Ascending aorta (tissue), 2 donors: Measurements from ENCODE around the gene IFT52. TPM values are rescaled to one million over a fixed set of nuclear protein-coding genes. Genes with fewer than 3 reads are reported as not detected.

Experiments
- DNase-seq, 2 donors: peaks; one replicate each; pipeline ENCODE4 v3.0.0-alpha.2; 2019; ENCODE audit warnings: low spot score in 2 of 2
- H3K27ac ChIP-seq, 2 donors: fragments of 200-600 bp; sonication (generic); one replicate each; pipeline ENCODE4 v1.5.1; 2016 to 2017; ENCODE audit warnings: mild to moderate bottlenecking in 1 of 2
- H3K27me3 ChIP-seq: fragments of 200-600 bp; sonication (generic); one replicate; pipeline ENCODE4 v1.5.1; 2017
- H3K36me3 ChIP-seq, 2 donors: fragments of 200-600 bp; sonication (generic); one replicate each; pipeline ENCODE4 v1.5.1; 2016
- H3K4me1 ChIP-seq, 2 donors: fragments of 200-600 bp; sonication (generic); one replicate each; pipeline ENCODE4 v1.5.1; 2016 to 2017; ENCODE audit warnings: mild to moderate bottlenecking in 1 of 2
- H3K4me3 ChIP-seq, 2 donors: fragments of 200-600 bp; sonication (generic); one replicate each; pipeline ENCODE4 v1.5.1; 2016 to 2017; ENCODE audit warnings: mild to moderate bottlenecking in 1 of 2
- H3K9me3 ChIP-seq, 2 donors: fragments of 200-600 bp; sonication (generic); one replicate each; pipeline ENCODE4 v1.5.1; 2016
- CTCF ChIP-seq, 3 experiments: fragments of 200-600 bp in 2 of 3; fragments of 450-650 bp in 1 of 3; sonication (generic) in 2 of 3; IDR thresholded peaks; one replicate each; pipeline ENCODE4 v1.5.1; 2016 to 2019; ENCODE audit warnings: antibody characterized with exemption in 3 of 3, mild to moderate bottlenecking in 1 of 3, moderate library complexity in 1 of 3
- intact Hi-C: fragments of 100-400 bp; cut with DNase I; formaldehyde crosslinking; loops from one replicate; pipeline ENCODE4 v1.15.1; 2023
- total RNA-seq: library from RNA; depleted of rRNA; stranded (reverse); fragments of >200 nt; gene quantifications from one replicate; pipeline ENCODE4 v1.1.0, GENCODE V29; 2016

Gene IFT52
- total RNA-seq, 1 donor from 2014 or later: 15.2 TPM

GRCh38 chr20:43680981-43681380 is 90.2 kb downstream of the IFT52 start:
- no peak for TF ChIP-seq CTCF (IDR thresholded peaks at IDR 0.05)
- intact Hi-C loops: no loop called here
- Histone ChIP-seq H3K4me3 (no peak overlapping the region), H3K27me3 (no peaks in the 10 kb centered on the region), H3K9me3 (no peaks in the 10 kb centered on the region), H3K36me3 (no peaks in the 10 kb centered on the region), H3K27ac (no peak overlapping the region), H3K4me1 (no peaks in the 10 kb centered on the region)
- no peak for DNase-seq

GRCh38 chr20:43681468-43681942 is 90.8 kb downstream of the IFT52 start:
- Histone ChIP-seq H3K9me3 (no peaks in the 10 kb centered on the region), H3K4me1 (no peaks in the 10 kb centered on the region), H3K27me3 (no peaks in the 10 kb centered on the region), H3K27ac (no peak overlapping the region), H3K36me3 (no peaks in the 10 kb centered on the region), H3K4me3 (no peak overlapping the region)
- no peak for DNase-seq
- intact Hi-C loops: no loop called here
- no peak for TF ChIP-seq CTCF (IDR thresholded peaks at IDR 0.05)

- H3K27me3 ChIP-seq: no peaks in the 10 kb centered on the region
- DNase-seq: no peak
- H3K36me3 ChIP-seq: no peaks in the 10 kb centered on the region
- no peak overlapping the region for H3K27ac ChIP-seq
- intact Hi-C loops: no loop called here
- H3K9me3 ChIP-seq: no peaks in the 10 kb centered on the region
- TF ChIP-seq CTCF (IDR thresholded peaks at IDR 0.05): no peak
- H3K4me1 ChIP-seq: no peaks in the 10 kb centered on the region
- H3K4me3 ChIP-seq: no peak overlapping the region
Observed at GRCh38 chr20:43681991-43682410, 91.3 kb downstream of the IFT52 start.

GRCh38 chr20:43682446-43682845 is 91.7 kb downstream of the IFT52 start:
- Histone ChIP-seq H3K36me3 (no peaks in the 10 kb centered on the region), H3K4me3 (no peak overlapping the region), H3K27ac (no peak overlapping the region), H3K27me3 (no peaks in the 10 kb centered on the region), H3K4me1 (no peaks in the 10 kb centered on the region), H3K9me3 (no peaks in the 10 kb centered on the region)
- no peak for TF ChIP-seq CTCF (IDR thresholded peaks at IDR 0.05)
- DNase-seq: no peak
- intact Hi-C loops: no loop called here

GRCh38 chr20:43686820-43687219 is 96.1 kb downstream of the IFT52 start:
- Histone ChIP-seq H3K27me3 (no peaks in the 10 kb centered on the region), H3K27ac (no peak overlapping the region), H3K4me1 (no peaks in the 10 kb centered on the region), H3K4me3 (no peak overlapping the region), H3K36me3 (no peaks in the 10 kb centered on the region), H3K9me3 (no peaks in the 10 kb centered on the region)
- intact Hi-C loops: no loop called here
- TF ChIP-seq CTCF (IDR thresholded peaks at IDR 0.05): no peak
- no peak for DNase-seq

- H3K4me3 ChIP-seq: no peak overlapping the region
- intact Hi-C loops: no loop called here
Observed at GRCh38 chr20:43689165-43689564, 98.4 kb downstream of the IFT52 start.

More at GRCh38 chr20:43689165-43689564, 98.4 kb downstream of the IFT52 start:
- no peak for DNase-seq
- H3K27me3 ChIP-seq: no peaks in the 10 kb centered on the region
- H3K4me1 ChIP-seq: no peaks in the 10 kb centered on the region
- H3K36me3 ChIP-seq: no peaks in the 10 kb centered on the region
- H3K27ac ChIP-seq: no peak overlapping the region
- no peak for TF ChIP-seq CTCF (IDR thresholded peaks at IDR 0.05)
- no peaks in the 10 kb centered on the region for H3K9me3 ChIP-seq
